NCI-H524 treated with DMSO at 0.1 percent for 48 hours (cell line): ENCODE results near the gene URB2.
"Not testable (repeated sequence)": the region's sequence is repeated elsewhere in the genome, so short reads cannot be mapped to it uniquely, and the experiment has no call there.

Source experiments
- DNase-seq: peaks from one replicate; lab custom pipeline; 2025; lab: John Stamatoyannopoulos, UW

The URB2 gene

GRCh38 chr1:229625915-229626831, at the start of gene URB2, which contains the start of gene TAF5L:
URB2 (plus strand) TSS chr1:229626247; CDS start chr1:229627634, 1,387 bp downstream.
TAF5L (minus strand) TSS chr1:229626122; CDS start chr1:229614482, 11,640 bp downstream.
- no peak for DNase-seq

DNA sequence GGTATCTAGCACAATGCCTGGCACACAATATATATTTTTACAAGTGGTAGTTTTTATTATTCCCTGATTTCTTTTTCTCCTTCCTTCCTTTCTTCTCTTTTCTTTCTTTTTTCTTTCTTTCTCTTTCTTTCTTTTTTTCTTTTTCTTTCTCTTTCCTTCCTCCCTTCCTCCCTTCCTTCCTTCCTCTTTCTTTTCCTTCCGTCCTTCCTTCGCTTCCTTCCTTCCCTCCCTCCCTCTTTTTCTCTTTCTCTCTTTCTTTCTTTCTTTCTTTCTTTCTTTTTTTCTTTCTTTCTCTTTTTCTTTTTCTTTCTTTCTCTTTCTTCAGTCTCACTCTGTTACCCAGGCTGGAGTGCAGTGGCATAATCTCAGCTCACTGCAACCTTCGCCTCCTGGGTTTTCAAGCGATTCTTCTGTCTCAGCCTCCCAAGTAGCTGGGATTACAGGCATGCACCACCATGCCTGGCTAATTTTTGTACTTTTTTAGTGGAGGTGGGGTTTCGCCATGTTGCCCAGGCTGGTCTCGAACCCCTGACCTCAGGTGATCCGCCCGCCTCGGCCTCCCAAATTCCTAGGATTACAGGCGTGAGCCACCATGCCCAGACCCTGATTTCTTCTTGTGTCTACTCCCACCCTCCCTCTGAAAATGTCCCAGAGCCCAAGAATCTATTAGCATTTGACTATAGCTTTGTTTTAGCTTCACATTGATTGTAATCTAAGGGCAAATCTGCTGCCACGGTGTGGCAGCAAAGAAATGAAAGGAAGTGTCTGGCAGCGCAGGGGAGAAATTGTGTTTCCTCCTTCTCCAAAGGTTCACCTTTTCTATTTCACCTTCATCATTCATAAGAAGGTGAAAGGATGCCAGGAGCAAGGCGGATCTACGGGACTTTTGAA, 47.6 kb upstream of the URB2 start:
- DNase-seq, result no peak

DNA sequence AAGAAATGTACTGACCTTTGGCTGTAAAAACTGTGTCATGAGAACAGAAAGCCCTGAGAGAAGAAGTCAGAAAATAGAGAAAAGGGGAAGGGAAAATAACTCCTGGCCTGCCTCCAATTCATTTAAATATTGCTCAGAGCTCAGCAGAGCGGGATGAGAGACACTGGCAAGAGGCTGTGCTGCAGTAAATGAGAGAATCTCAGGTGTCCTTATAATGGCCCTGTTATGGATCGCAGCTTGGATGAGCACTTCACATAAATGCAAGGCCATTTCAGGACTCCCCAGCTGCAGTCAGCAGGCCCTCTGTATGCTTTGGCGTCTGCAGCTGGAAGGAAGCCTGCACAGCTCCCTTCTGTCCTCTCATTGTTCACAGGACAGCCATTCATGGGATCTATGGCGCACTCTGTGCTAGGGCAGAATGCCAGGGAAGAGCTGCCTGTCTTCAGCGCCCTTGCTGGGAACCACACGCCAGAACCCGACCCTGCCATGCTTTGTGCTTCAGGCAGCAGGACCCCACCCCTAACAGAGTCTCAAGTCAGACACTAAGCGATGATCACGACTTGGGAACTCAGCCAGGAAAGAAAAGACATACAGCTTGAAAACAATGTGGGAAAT, 46.9 kb upstream of the URB2 start:
- DNase-seq, result no peak

- no peak for DNase-seq
Observed at GRCh38 chr1:229581485-229581884, 44.6 kb upstream of the URB2 start.

DNA sequence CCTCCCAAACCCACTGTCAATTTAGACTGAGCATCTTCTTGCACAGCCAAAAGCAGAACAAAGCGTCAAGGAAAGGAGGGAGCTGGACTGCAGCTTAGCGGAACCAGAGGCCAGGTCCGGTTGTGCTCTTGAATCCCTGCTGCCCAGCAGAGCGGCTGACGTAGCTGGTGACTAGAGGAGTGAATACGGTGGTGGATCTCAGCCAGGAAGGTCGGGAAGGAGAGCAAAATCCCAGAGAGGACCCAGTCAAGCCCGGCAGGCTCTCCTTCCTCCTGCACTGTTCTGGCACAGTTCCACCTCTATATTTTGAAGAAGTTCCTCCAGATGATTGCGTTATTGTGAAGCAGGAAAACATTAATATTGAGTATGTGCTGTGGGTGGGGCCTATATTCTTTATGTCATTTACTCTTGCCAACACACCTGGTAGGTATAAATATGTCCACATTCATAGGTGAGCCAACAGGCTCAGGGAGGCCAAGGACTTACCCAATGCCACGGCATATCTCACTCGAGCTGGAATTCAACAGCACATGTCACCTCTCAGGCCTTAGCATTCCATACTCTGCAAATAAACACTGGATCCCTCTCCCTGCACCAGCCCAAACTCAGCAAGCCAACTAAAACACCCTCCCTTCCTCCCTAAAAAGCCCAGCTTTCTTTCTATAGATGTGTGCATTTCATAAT, 43.9 kb upstream of the URB2 start:
- no peak for DNase-seq

- DNase-seq, result no peak
Observed at GRCh38 chr1:229582715-229583114, 43.3 kb upstream of the URB2 start.

DNA sequence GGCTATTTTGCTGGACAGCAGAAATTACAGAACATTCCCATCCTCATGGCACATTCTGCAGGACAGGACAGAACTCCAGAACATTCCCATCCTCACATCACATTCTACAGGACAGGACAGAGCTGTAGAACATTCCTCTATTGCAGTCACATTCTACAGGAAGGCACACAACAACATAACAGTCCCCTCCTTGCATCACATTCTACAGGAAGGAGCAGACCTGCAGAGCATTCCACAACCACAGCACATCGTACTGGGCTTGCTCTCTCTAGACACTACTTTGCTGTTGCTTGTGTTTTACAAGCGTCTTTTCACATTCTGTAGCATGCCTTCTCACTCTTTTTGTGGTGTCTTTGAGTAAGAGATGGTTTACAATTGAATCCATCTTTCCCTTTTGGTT, 40.7 kb upstream of the URB2 start:
- DNase-seq, result no peak

- peak; percentile 66 for DNase-seq
Observed at GRCh38 chr1:229590119-229590518, 35.9 kb upstream of the URB2 start.

DNA sequence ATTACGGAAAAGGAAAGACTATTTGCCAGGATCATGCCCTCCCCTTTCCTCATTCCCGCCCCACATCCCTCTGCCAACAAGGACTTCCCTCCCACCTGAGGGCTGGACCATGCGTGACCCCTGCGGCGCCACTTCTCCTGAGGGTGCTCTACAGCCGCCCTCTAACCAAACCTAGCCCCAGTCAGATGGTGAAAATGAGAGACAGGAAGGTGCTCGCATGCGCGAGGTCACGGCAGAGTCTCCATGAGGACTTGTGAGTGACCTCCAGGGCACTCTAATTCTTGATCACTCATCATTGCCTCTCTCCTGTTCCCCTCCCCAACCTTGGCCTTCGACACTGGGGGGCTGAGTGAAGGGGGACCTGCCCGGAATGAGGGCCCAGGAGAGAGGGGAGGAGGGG, 32.2 kb upstream of the URB2 start:
- DNase-seq, result no peak

DNA sequence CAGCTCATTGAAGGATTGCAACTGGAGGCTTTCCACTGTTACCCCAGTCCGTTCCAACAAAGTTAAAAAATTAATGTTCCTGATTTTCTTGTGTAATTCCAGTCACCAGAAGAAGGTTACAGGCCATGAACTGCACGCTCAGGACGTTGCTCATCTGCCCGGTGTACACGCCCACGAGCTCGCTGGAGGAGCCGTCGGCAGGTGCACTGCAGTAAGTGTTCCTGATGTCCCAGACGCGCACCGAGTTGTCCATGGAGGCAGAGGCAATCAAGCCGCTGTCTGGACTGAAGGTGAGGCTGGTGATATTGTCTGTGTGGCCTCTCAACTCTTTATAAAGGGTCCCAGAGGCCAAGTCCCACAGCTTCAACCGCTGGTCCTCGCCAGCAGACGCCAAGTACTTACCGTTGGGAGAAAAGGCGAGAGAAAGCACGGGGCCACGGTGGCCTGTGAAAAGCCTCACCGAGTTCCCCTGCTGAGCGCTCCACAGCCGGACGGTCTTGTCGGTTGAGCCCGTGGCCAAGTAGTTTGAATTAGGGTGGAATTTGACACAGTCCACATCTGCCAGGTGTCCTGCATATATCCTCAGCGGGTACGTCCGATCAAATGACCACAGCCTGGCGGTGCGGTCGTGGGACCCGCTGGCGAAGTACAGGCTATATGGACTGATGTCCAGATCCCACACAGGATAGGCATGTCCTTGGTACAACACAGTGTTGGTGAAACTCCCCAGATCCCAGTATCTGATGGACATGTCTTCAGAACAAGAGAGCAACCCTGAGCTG, 31.6 kb upstream of the URB2 start:
- no peak for DNase-seq

DNA sequence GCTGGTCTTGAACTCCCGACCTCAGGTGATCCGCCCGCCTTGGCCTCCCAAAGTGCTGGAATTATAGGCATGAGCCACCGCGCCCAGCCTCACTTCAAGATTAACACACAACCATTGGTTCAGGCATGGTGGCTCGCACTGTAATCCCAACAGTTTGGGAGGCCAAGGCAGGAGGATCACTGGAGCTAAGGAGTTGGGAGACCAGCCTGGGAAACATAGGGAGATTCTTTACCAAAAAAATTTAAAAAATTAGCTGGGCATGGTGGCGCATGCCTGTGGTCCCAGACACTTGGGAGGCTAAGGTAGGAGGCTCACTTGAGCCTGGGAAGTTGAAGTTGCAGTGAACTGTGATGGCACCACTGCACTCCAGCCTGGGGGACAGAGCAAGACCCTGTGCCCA, 30.2 kb upstream of the URB2 start:
- not testable (repeated sequence) for DNase-seq

DNA sequence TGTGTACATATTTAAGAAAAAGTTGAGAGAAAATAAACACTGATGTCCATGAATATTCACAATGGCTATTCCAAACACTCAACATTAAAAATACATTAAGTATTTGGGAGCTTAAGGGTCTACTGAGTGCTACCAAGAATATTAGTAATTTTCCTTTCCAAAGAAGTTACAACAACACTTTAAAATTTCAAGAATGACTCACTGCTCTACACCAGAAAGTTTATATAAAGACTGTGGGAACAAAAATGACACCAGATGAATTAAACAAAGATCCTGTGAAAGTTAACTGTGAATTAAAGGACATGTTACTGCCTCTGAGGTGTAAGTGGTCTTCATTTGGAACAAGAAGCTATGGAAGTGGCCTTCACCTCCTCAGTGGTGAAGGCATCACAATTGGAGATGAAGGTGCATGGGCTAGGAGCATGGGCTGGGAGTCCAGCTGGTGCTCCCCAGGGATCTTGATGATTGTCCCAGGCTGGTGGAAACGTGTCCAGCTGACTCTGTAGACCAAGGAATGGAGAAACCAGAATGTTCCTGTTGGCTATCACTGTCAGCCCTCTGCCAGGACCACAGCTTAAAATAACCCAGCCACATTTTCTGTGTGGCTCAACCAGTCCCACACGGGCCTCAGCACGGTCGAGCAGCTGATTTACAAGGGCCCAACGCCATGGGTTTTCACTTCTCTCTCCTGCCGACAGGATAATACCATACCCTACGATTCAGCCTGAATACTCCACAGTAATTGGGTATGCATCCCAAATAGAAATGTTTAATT, 28.9 kb upstream of the URB2 start:
- DNase-seq, result no peak

GRCh38 chr1:229597877-229598276, 28.2 kb upstream of the URB2 start:
- DNase-seq, result no peak

DNA sequence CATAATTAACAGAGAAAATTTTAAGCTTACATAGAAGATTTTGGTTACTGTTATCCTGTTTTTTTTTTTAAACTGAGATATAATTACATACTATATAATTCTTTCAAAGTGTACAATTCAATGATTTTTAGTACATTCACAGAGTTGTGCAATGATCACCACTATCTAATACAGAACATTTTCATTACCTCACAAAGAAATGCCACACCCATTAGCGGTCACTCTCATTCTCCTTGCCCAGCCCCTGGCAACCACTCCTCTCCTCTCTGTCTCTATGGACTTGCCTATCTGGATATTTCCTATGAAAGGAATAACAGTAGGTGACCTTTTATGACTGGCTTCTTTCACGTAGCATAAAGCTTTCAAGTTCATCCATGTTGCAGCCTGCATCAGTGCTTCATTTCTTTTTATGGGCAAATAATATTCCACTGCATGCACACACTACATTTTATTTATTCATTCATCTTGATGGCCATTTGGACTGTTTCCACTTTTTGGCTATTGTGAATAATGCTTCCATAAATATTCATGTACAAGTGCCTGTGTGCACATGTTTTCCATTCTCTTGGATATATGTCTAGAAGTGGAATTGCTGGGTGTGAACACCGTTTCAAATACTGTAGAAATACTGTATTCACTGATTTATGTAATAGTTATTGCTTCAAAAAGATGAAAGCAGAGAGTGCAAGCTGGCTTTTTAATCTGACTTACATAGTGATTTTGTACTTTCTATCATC, 26.7 kb upstream of the URB2 start:
- DNase-seq, result no peak

GRCh38 chr1:229600229-229600628, 25.8 kb upstream of the URB2 start:
- no peak for DNase-seq

DNA sequence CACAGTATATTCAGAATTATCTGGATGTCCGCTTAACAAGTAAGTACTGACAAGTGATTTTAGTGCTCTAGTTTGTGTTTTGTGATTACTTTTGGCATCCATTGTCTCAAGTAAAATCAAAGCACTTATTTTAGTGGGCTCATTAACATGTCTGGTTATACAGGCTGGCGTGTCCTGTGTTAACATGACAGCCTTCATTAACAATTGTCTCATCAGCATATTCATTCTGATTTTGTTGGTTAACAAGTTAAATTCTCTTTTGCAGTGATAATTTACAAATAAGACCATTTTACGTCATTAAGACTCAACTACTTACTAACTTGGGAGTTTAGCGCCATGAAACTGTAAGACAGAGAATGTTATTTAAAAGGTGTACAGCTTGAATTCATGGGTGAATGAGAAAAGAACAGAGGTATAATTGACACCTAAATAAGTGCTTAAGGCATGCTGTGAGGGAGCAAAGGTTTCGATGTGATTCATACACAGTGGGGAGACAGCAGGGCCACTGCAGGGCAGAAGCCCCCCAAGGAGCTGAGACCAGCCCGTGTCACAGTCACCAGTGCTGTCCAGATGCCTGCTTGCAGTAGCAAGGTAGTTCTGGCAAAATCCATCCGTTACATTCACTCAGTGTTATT, 22.6 kb upstream of the URB2 start:
- no peak for DNase-seq

GRCh38 chr1:229607370-229607769, 18.7 kb upstream of the URB2 start:
- no peak for DNase-seq

GRCh38 chr1:229608590-229608989, 17.5 kb upstream of the URB2 start:
- no peak for DNase-seq

- DNase-seq, result no peak
Observed at GRCh38 chr1:229613938-229614337, 12.1 kb upstream of the URB2 start.
